ENCODE measurements around the gene NFX1.

The NFX1 gene

GRCh38 chr9:33404788-33405362 lies 114.6 kb downstream of the NFX1 start:
- TF ChIP-seq TAF1 (IDR thresholded peaks at IDR 0.05; ENCODE audit: borderline replicate concordance, insufficient read depth, low read length) (no peak), SIN3A (IDR thresholded peaks at IDR 0.05; ENCODE audit: borderline replicate concordance, insufficient read depth, low read length) (no peak), FOXP2 (optimal IDR thresholded peaks at IDR 0.05; ENCODE audit: borderline replicate concordance, extremely low read depth, extremely low read length, insufficient read depth) (no peak), POLR2AphosphoS5 (IDR thresholded peaks at IDR 0.05; ENCODE audit: low read depth, low read length) (no peak), REST (IDR thresholded peaks at IDR 0.05; ENCODE audit: insufficient read depth in 1 of 2, low read depth in 2 of 2, low read length in 2 of 2) (no peak)

- no peak for TF ChIP-seq FOXP2 (optimal IDR thresholded peaks at IDR 0.05; ENCODE audit: borderline replicate concordance, extremely low read depth, extremely low read length, insufficient read depth)
- TF ChIP-seq POLR2AphosphoS5 (IDR thresholded peaks at IDR 0.05; ENCODE audit: low read depth, low read length) = no peak
- TF ChIP-seq REST (IDR thresholded peaks at IDR 0.05; ENCODE audit: insufficient read depth in 1 of 2, low read depth in 2 of 2, low read length in 2 of 2) = no peak
- no peak for TF ChIP-seq TAF1 (IDR thresholded peaks at IDR 0.05; ENCODE audit: borderline replicate concordance, insufficient read depth, low read length)
- no peak for TF ChIP-seq SIN3A (IDR thresholded peaks at IDR 0.05; ENCODE audit: borderline replicate concordance, insufficient read depth, low read length)
These were observed 116.7 kb downstream of the NFX1 start for GRCh38 chr9:33407061-33407460.

- TF ChIP-seq POLR2AphosphoS5 (IDR thresholded peaks at IDR 0.05; ENCODE audit: low read depth, low read length) = no peak
These were observed 117.8 kb downstream of the NFX1 start for GRCh38 chr9:33408087-33408486.

- TF ChIP-seq SIN3A (IDR thresholded peaks at IDR 0.05; ENCODE audit: borderline replicate concordance, insufficient read depth, low read length) (no peak), FOXP2 (optimal IDR thresholded peaks at IDR 0.05; ENCODE audit: borderline replicate concordance, extremely low read depth, extremely low read length, insufficient read depth) (no peak), POLR2AphosphoS5 (IDR thresholded peaks at IDR 0.05; ENCODE audit: low read depth, low read length) (no peak), TAF1 (IDR thresholded peaks at IDR 0.05; ENCODE audit: borderline replicate concordance, insufficient read depth, low read length) (no peak), REST (IDR thresholded peaks at IDR 0.05; ENCODE audit: insufficient read depth in 1 of 2, low read depth in 2 of 2, low read length in 2 of 2) (no peak)
These were observed 124.0 kb downstream of the NFX1 start for GRCh38 chr9:33414268-33414667.

- TF ChIP-seq POLR2AphosphoS5 (IDR thresholded peaks at IDR 0.05; ENCODE audit: low read depth, low read length) = no peak
- no peak for TF ChIP-seq SIN3A (IDR thresholded peaks at IDR 0.05; ENCODE audit: borderline replicate concordance, insufficient read depth, low read length)
- TF ChIP-seq TAF1 (IDR thresholded peaks at IDR 0.05; ENCODE audit: borderline replicate concordance, insufficient read depth, low read length) = no peak
- no peak for TF ChIP-seq REST (IDR thresholded peaks at IDR 0.05; ENCODE audit: insufficient read depth in 1 of 2, low read depth in 2 of 2, low read length in 2 of 2)
- TF ChIP-seq FOXP2 (optimal IDR thresholded peaks at IDR 0.05; ENCODE audit: borderline replicate concordance, extremely low read depth, extremely low read length, insufficient read depth) = no peak
These were observed 124.7 kb downstream of the NFX1 start for GRCh38 chr9:33414889-33415500.

Measured in PFSK-1 (cell line).